HG02763 (cell line): ENCODE measurements around the gene JMJD1C.
"Not testable (repeated sequence)": the region's sequence is repeated elsewhere in the genome, so short reads cannot be mapped to it uniquely, and the experiment has no call there.

Experiments
- ATAC-seq: cut with Tn5 transposase; IDR thresholded peaks from one replicate; pipeline ENCODE4 v1.9.1; 2021; ENCODE audit warnings: mild to moderate bottlenecking, moderate library complexity; ENCODE audit not compliant: unreplicated experiment

The JMJD1C gene

GRCh38 chr10:63369711-63370110, 96.1 kb downstream of the JMJD1C start:
- no peak for ATAC-seq

GRCh38 chr10:63368365-63368764, 97.4 kb downstream of the JMJD1C start:
- no peak for ATAC-seq

- ATAC-seq, result no peak
Observed at GRCh38 chr10:63366933-63367332, 98.8 kb downstream of the JMJD1C start.

- ATAC-seq, result no peak
Observed at GRCh38 chr10:63365976-63366765, 99.6 kb downstream of the JMJD1C start.

- no peak for ATAC-seq
Observed at GRCh38 chr10:63364918-63365317, 100.9 kb downstream of the JMJD1C start.

- no peak for ATAC-seq
Observed at GRCh38 chr10:63363951-63364350, 101.8 kb downstream of the JMJD1C start.

GRCh38 chr10:63355682-63356081, 110.1 kb downstream of the JMJD1C start:
- no peak for ATAC-seq

GRCh38 chr10:63352976-63353375, 112.8 kb downstream of the JMJD1C start:
- ATAC-seq, result no peak

GRCh38 chr10:63348245-63348850, 117.4 kb downstream of the JMJD1C start:
- ATAC-seq, result no peak

GRCh38 chr10:63346015-63346441, 119.7 kb downstream of the JMJD1C start:
- no peak for ATAC-seq

GRCh38 chr10:63344269-63344668, 121.5 kb downstream of the JMJD1C start:
- ATAC-seq, result no peak

- no peak for ATAC-seq
Observed at GRCh38 chr10:63343476-63343875, 122.3 kb downstream of the JMJD1C start.

- ATAC-seq, result not testable (repeated sequence)
Observed at GRCh38 chr10:63339640-63340039, 126.1 kb downstream of the JMJD1C start.

- no peak for ATAC-seq
Observed at GRCh38 chr10:63337455-63338251, 128.1 kb downstream of the JMJD1C start.

- ATAC-seq, result no peak
Observed at GRCh38 chr10:63331586-63331985, 134.2 kb downstream of the JMJD1C start.

GRCh38 chr10:63324495-63324854, 141.3 kb downstream of the JMJD1C start:
- ATAC-seq, result no peak

- ATAC-seq, result no peak
Observed at GRCh38 chr10:63323701-63324494, 141.9 kb downstream of the JMJD1C start.

GRCh38 chr10:63320683-63321082, 145.1 kb downstream of the JMJD1C start:
- no peak for ATAC-seq

GRCh38 chr10:63319231-63319630, 146.5 kb downstream of the JMJD1C start:
- no peak for ATAC-seq

GRCh38 chr10:63318491-63318890, 147.3 kb downstream of the JMJD1C start:
- no peak for ATAC-seq

GRCh38 chr10:63314020-63314419, 151.8 kb downstream of the JMJD1C start:
- no peak for ATAC-seq
